ENCODE data around the gene CECR2.

CECR2 gene

GRCh38 chr22:17400305-17400704 lies 31.0 kb downstream of the CECR2 start:
- Histone ChIP-seq H3K4me3 (ENCODE audit: low read depth, low read length) (no peak overlapping the region), H3K27me3 (no peaks in the 10 kb centered on the region), H3K9me3 (no peaks in the 10 kb centered on the region), H3K36me3 (no peaks in the 10 kb centered on the region), H3K4me1 (no peaks in the 10 kb centered on the region)
- no peak for TF ChIP-seq CTCF (IDR thresholded peaks at IDR 0.05; ENCODE audit: low read depth, low read length)
- no peak for DNase-seq

GRCh38 chr22:17401728-17402127 lies 32.5 kb downstream of the CECR2 start:
- Histone ChIP-seq H3K27me3 (no peaks in the 10 kb centered on the region), H3K36me3 (no peaks in the 10 kb centered on the region), H3K4me3 (ENCODE audit: low read depth, low read length) (no peak overlapping the region), H3K9me3 (no peaks in the 10 kb centered on the region), H3K4me1 (no peaks in the 10 kb centered on the region)
- no peak for DNase-seq
- no peak for TF ChIP-seq CTCF (IDR thresholded peaks at IDR 0.05; ENCODE audit: low read depth, low read length)

GRCh38 chr22:17402293-17402692 lies 33.0 kb downstream of the CECR2 start:
- no peak overlapping the region for H3K4me3 ChIP-seq (ENCODE audit: low read depth, low read length)
- H3K4me1 ChIP-seq = no peaks in the 10 kb centered on the region
- TF ChIP-seq CTCF (IDR thresholded peaks at IDR 0.05; ENCODE audit: low read depth, low read length) = no peak
- H3K27me3 ChIP-seq = no peaks in the 10 kb centered on the region
- no peaks in the 10 kb centered on the region for H3K9me3 ChIP-seq
- DNase-seq = no peak
- H3K36me3 ChIP-seq = no peaks in the 10 kb centered on the region

DNA sequence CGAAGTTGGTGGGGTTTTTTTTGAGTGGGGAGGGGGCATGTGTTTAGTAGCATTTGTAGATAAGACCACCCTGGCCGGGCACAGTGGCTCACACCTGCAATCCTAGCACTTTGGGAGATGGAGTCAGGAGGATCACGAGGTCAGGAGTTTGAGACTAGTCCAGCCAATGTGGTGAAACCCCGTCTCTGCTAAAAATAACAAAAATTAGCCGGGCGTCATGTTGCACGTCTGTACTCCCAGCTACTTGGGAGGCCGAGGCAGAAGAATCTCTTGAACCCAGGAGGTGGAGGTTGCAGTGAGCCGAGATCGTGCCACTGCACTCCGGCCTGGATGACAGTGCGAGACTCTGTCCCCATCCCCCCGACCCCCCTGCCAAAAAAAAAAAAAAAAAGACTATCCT lies 34.6 kb downstream of the CECR2 start:
- no peak for TF ChIP-seq CTCF (IDR thresholded peaks at IDR 0.05; ENCODE audit: low read depth, low read length)
- H3K4me1 ChIP-seq = no peaks in the 10 kb centered on the region
- H3K27me3 ChIP-seq = no peaks in the 10 kb centered on the region
- H3K36me3 ChIP-seq = no peaks in the 10 kb centered on the region
- DNase-seq = no peak
- no peaks in the 10 kb centered on the region for H3K9me3 ChIP-seq
- H3K4me3 ChIP-seq (ENCODE audit: low read depth, low read length) = no peak overlapping the region

DNA sequence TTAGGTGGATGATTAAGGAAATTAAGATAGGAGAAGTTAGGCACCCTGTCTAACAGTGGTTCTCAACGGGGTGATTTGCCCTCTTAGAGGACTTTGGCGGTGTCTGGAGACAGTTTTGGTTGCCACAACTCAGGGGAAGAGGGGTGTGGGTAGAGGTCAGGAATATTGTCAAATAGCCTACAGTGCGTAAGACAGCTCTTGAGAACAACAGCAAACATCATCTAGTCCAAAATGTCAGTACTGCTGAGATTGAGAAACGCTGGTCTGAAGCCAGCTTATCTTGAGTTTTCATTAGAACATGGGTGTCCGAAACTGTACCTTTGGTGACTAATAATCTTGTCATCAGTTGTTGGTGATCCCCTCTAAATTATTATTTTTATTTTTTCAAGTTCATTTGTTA lies 38.4 kb downstream of the CECR2 start:
- H3K4me1 ChIP-seq = no peaks in the 10 kb centered on the region
- H3K36me3 ChIP-seq = no peaks in the 10 kb centered on the region
- H3K4me3 ChIP-seq (ENCODE audit: low read depth, low read length) = no peak overlapping the region
- H3K9me3 ChIP-seq = no peaks in the 10 kb centered on the region
- no peak for TF ChIP-seq CTCF (IDR thresholded peaks at IDR 0.05; ENCODE audit: low read depth, low read length)
- DNase-seq = no peak
- no peaks in the 10 kb centered on the region for H3K27me3 ChIP-seq

- no peak for TF ChIP-seq CTCF (IDR thresholded peaks at IDR 0.05; ENCODE audit: low read depth, low read length)
- H3K9me3 ChIP-seq = no peaks in the 10 kb centered on the region
- H3K4me3 ChIP-seq (ENCODE audit: low read depth, low read length) = no peak overlapping the region
- no peak for DNase-seq
- no peaks in the 10 kb centered on the region for H3K4me1 ChIP-seq
- H3K27me3 ChIP-seq = no peaks in the 10 kb centered on the region
- H3K36me3 ChIP-seq = no peaks in the 10 kb centered on the region
These were observed 41.3 kb downstream of the CECR2 start for GRCh38 chr22:17410576-17410975.

Measured in BE2C (cell line).